Occipital lobe (tissue), 2 donors: ENCODE results near the gene NFS1. TPM values are rescaled to one million over a fixed set of nuclear protein-coding genes. Genes with fewer than 3 reads are reported as not detected.
A peak's percentile ranks its signal among the peaks of the same experiment; 100 is the strongest.
"Not testable (repeated sequence)": the region's sequence is repeated elsewhere in the genome, so short reads cannot be mapped to it uniquely, and the experiment has no call there.

ENCODE experiments used
- DNase-seq: peaks from one replicate; lab custom pipeline; 2025; lab: John Stamatoyannopoulos, UW
- total RNA-seq: library from RNA; depleted of rRNA; stranded (reverse); fragments of >200 nt; gene quantifications from one replicate; pipeline ENCODE4 v1.2.3, GENCODE V29; 2014

NFS1 gene
- 40.6 TPM for total RNA-seq

DNA sequence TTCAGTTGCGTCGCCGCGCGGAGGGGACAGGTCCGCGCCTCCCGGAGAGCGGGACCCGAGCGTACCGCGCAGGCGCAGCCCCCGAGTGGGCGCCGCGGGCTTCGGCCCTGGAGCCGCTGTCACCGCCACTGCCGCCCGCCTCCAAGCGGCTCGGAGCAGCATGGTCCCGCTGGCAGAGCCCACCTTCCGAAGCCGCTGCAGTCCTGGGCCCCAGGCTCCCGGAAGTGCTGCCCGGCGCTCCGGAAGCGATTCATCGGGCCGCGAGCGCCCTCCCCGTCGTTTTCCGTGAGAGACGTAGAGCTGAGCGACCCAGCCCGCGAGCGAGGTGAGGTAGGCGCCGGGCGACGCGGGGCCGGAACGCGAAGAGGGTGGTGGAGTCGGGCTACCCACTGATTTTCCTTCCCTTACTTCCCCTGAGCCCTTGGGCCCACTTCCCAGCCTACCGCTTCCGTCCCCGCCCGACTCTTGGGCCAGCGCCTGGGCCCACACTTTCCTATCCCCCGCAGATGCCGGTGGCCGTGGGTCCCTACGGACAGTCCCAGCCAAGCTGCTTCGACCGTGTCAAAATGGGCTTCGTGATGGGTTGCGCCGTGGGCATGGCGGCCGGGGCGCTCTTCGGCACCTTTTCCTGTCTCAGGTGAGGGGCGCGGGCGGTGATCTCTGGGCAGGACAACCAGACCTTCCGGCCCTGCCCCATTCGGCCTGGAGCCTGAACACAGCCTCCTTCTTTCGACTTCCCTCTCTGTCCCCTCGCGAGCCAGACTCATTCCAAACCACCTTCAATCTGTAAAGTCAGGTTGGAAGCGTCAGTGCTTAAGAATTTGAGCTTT, at the start of gene NFS1, which contains the start of gene ROMO1:
NFS1 (minus strand) TSS at position 226 of the 830 bp plus-strand sequence; CDS start at position 162, 64 bp downstream.
ROMO1 (plus strand) TSS at position 279 of the 830 bp plus-strand sequence; CDS start at position 507, 228 bp downstream.
- DNase-seq = peak; percentile 75

DNA sequence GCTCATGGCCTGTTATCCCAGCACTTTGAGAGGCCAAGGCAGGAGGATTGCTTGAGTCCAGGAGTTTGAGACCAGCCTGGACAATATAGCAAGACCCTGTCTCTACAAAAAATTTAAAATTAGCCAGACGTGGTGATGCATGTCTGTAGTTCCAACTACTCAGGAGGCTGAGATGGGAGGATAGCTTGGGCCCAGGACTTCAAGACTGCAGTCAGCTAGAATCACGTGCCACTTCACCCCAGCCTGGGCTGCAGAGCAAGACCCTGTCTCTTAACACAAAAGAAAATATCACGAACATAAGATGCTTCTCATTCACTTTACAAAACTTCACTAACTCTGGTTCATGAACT, 45.3 kb upstream of the NFS1 start:
- DNase-seq = not testable (repeated sequence)

DNA sequence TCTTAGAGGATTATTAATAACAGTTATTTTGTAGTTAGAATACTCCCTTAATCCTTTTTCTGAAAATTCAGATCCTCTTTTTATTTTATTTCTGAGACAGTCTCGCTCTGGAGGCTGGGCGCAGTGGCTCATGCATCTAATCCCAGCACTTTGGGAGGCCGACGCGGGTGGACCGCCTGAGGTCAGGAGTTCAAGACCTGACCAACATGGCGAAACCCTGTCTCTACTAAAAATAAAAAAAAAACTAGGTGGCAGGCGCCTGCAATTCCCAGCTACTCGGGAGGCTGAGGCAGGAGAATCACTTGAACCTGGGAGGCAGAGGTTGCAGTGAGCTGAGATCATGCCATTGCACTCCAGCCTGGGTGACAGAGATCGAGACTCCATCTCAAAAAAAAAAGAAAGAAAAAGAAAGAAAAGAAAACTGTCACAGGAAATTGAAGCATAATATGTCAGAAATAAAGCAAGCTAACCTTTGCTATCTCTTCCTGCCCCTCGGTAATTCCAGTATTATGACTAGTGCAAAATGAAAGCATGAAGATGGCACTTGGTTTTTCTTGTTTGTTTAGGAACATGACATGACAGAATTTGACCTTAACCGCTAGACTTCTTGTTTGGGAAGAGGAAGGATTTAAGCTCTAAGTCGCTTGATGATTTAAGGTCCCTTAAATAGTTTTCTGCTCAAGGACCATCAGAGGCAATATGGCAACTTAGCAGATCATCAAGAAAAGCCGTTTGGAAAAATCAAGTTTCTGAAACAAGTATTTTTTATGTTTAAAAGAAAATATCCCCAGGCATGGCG, 44.7 kb upstream of the NFS1 start:
- DNase-seq = no peak

DNA sequence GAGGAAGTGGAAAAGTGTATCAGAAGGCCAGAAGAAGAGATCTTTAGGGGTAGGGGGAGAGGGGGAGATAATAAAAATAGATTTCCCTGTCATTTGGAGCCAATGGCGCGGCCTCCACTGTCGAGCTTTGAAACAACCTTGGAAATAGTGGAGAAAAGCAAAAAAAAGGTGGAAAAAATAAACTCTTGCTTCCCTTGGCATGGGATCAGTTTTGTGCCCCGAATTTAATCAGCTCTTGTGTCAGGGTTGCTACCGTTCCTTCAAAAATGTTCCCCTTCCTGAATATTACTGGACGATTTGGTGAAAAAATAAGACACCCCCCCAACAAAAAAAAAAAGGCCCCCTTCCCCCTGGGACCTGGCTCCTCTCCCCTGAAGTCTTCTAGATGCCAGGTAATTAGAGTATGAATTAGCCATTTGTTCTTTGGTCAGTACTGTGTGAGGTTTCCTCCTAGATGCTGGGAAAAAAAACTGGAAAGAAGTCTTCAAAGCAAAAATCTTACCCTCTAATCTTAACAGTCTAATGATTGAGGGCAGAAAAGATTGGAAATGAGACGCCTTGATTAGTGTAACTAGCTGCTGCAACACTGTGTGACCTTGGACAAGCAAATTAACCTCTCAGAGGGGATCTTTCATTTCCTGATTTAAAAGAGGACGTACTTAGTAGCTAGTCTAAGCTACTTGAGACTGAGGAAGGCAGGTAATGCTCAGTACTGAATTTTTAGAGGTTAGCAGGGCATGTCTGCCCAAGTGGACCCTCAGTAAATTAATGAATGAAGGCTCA, 43.8 kb upstream of the NFS1 start:
- DNase-seq = no peak

DNA sequence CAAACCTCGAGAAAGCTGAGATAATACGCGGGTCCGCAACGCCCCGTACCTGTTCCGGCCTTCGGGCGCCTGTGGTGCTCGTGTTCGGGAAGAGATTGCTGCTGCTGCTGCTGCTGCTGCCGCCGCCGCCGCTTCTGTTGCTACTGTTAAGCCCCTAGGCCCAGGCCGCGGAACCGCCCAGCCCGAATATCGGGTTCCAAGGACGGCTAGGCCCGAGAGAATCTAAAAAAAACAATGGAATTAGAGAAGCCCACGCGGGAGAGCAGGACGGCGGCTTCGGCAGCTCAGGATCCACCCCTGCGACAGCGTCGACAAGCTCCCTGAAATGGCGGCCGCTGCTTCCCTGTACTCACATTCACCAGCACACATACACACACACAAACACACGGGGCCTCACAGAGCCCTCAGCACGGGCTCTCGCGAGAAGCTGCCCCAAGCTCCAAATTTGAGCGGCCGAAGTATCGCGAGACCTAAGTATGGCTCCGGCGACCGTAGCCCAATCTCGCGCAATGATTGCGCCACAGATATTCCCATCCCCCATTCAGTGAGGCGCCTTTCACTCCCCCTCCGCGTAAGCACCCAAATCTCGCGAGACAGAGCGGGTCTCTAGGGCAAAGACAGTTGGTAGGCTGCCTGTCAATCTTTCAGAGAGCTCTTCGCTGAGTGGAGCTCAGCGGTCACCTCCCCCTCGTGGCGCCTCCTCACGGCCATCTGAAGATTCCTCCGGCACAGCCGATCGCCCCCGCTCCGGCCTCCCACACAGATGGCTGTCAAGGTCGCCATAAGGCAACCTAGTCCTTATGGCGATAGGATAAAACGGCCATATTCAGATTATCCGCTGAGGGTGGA, 43.0 kb upstream of the NFS1 start, which contains the start of gene RBM39:
RBM39 (minus strand) TSS at position 369 of the 849 bp plus-strand sequence. CDS start 1,386 bp downstream, outside the sequence.
- DNase-seq = peak; percentile 99

DNA sequence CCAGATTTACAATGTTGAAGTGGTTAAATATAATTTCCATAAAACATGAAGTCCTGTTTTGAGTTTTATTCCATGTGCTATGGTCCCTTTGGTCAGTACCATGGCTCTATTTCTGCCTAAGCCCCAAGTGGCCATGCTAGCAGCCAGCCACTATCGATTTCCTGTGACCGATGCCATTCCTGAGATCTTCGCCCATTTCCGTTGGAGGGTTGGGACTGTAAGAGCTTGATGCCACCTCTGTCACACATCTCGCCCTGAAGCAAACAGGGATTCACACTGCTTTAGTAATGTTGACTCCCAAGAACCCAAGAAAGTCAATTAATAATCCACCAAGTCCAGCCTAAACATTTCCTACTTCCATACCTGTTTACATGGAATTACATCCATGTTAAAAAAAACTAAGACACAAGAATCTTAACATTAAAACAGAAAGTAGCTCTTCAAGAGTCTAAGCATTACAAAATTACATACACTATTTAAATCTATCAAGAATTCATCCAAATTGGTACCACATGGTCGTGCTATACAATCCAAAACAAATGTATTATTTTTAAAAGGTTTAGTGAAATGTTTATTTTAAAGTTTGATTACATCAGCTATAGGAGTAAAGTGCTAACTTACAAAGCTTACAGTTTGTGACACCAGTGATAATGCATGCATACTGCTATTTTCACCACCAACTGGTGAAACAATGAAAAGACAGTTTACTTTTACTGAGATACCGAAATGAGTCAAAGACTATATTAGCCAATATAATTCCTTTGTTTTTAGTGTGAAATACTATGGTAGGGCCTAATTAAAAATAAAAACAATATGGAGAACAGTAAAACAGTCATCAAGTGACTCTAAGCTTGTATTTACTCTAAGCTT, 40.4 kb upstream of the NFS1 start:
- no peak for DNase-seq

DNA sequence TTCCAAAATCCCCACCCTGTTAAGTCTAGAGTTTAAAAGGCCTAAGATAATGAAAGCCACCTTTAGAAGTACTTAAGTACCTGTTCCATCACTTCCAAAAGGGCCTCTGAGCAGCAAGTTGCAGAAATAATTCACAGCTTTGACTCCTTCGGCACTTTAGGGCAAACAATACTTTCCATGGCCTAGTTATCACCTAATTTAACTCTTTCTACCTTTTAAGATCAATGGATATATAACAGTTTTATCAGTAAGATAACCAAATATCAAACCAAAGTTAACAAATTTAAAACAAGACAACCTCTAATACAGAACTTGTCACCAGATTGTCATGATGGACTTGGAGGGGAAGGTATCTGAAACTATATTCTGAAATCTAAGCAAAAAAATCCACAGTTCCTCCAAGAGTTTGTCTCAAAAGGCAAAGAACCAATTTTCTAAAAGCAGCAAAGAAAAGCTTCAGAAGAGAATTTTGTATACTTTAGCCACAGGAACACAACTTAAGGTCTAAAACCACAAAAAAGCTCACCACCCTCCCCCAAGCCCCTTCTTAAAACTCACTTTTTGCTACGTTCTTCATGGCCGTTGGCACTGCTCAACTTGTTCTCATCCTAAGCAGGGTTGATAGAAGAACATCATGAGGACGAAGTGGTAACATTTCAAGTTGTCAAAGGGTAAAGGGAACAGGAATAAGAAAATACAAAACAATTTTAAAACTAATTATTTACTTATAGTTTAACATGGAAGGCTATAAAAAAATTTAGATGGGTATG, 39.4 kb upstream of the NFS1 start:
- no peak for DNase-seq

DNA sequence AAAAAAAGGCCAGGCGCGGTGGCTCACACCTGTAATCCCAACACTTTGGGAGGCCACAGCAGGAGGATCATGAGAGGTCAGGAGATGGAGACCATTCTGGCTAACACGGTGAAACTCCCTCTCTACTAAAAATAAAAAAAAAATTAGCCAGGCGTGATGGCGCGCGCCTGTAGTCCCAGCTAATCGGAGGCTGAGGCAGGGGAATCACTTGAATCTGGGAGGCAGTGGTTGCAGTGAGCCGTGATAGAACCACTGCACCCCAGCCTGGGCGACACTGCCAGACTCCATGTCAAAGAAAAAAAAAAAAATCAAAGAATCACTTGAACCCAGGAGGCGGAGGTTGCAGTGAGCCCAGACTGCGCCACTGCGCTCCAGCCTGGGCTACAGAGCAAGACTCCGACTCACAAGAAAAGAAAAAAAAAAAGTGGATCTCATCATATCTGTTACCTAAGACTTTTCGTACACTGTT, 38.7 kb upstream of the NFS1 start:
- DNase-seq = no peak

DNA sequence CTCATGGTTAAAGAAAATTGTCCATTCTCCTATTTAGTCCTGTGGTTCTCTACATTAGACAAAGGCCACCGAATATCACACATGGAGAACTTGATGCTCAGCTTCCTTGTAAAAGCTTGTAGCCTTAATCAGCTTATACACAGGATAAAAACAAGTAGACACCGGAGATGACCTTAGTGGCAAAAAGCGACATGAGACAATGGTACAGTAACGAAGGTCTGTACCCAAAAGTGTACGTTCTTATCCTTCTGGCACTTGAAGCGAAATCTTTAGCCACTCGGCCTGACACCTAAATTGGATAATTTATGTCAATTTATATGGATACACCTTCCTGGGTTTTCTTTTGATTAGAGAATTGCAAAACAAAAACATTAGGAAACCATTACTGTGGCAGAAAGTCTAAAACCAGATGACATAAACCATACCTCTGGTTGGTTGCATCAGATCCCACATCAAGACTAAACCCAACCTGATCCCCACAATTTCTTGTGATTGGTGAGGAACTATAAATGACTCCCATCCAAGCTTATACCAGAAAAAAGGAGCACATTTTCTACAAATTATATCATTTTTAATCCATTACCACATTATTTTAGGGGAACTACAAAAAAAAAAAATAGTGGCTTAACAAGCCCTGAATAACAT, 36.8 kb upstream of the NFS1 start:
- DNase-seq = no peak

DNA sequence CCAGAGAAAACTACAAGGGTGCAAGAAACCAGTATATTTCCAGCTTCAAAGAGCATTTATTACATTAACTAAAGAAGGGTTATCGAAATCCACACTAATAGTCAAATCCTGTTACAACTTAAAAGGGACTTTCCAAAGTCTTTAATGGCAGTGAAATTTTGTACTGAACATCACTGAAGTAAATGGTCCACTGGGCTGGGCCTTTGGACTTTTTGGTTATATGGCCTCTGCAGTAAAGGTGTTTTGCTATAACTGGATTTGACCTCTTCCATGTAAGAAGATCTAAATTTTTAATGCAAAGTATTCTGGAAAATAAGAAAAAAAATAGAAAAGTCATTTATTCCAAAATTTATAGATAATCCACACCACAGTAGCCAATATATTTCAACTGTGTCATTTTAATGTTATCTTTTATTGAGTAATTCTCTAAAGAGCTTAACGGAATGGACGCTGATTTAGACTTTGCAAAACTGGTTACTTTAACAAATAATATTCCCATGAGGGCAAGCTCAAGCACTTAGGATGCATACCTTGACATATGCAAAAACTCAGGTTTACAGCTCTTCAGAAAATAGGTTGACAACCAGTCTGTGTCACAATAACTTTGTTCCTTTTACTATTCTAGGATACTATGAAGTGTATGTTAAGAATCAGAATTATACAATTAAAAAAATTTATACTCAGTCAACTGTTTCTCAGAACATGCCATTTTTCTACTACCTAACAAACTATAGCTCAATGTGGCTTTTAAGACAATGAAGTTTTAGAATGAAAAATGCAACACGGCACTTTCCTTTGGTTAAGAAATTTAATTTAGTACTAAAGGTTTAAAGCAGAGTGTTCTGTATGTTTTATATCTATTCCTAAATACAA, 35.9 kb upstream of the NFS1 start:
- DNase-seq = no peak

DNA sequence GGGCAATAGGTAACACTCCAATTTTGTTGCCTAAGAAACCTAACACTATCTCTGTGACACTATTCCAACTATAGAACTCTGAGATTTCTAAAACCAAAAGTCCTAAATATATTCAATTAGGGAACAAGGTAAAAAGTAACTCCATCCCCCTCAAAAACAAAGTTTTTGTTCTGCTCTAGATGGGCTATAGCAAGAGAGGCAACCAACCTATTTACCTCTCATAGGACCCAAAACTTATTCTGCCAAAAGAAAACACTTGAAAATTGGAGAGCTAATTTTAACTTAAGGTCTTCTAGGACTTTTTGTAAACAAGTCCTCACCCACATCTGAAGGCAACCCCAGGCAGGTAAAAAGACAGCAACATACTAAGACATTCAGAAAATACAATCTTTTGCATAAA, 35.2 kb upstream of the NFS1 start:
- no peak for DNase-seq

DNA sequence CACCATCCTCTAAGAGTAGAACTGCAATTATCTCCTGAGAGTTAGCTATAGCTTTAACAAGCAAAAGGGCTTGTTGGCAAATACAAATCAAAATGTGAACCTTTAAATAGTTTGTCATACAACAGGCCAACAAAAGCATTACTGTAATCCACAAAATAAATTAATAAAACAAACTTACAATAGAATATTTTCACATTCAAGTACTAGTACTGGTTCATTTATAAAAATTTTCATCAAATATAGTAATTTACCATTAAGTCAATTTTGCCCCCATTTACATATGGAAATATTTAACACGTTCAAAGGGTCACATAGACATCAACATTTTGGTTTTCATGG, 33.5 kb upstream of the NFS1 start:
- DNase-seq = no peak

DNA sequence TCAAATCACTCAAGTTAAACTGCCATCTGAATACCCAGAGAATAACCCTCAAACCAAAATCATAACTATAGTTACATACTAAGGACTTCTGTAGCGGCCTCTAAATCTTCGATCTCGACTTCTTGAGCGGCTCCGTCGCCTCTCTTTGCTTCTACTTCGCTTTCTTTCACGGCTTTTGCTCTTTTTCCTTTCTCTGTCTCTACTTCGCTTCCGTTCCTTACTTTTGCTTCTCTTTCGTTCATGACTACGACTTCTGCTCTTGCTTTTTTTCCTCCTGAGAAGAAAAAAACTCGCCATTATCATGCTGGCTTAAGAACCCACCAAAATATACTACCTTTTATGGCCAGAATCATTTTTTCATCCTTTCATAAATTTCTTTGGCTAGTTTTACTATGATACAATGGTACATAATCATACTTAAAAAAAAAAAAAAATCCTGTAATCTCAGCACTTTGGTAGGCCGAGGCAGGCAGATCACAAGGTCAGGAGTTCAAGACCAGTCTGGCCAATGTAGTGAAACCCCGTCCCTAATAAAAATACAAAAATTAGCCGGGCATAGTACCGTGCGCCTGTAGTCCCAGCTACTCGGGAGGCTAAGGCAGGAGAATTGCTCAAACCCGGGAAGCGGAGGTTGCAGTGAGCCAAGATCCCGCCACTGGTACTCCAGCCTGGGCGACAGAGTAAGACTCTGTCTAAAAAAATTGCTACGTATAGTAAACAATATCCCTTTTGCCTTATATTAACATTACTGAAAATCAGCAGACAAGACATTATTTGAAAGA, 32.9 kb upstream of the NFS1 start:
- DNase-seq = no peak

DNA sequence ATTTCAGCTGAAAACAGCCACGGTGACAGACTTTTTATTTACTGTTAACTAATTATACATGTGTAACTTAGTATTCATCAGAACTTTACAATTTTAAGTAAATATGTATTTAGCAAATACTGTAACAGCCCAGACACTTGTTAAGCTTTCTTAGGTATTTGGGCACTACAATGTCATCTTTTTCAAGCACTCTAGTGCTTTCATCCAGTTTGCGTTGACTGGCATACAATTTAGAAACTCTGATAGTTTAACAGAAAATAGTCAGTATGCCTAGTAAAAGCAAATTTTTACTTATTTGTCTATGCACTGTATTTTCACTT, 32.3 kb upstream of the NFS1 start:
- DNase-seq = no peak

DNA sequence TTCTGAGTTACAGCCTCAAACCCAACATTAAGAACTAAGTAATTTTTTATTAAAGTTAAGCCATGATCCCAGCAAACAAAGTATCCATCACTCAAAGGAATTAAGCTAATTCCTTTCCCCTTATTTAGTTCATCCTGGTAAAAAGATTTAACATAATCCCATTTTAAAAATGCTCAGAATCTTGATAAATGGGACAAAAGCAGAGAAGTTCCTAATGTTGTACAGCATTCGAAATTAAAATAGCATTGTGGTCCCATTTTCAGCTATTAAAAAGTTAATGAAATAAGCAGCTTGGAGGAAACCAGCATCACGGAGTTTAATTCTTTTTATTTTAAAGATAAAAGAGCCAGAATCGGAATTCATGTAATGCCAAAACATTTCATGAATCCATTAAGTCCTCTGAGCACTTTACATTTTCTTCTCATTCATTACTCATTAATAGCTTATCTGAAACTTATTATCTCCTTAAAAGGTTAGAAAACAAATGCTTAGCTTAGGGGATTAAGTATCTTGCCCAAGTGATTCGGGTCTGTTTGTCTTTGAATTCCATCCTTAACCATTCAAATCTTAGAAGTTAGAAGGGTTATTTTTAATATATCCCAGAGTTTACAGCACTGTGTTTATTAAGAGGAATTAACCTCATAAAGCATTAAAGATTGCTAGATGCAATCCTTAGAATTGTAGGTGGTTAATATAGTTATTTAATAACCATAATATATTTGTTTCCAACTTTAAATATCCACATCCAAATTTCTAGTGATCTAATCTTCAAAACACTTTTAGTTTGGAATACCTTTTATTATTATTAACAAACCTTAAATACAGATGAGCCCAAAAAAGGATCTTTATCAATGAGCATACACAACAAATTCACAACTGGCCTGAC, 31.7 kb upstream of the NFS1 start:
- DNase-seq = no peak
